ENCODE measurements around the gene MAPK1.

MAPK1 gene

GRCh38 chr22:21800552-21801303 lies 66.7 kb downstream of the MAPK1 start (continued):
- no peak for TF ChIP-seq PRDM2 (tag by site-specific recombination; IDR thresholded peaks at IDR 0.05; ENCODE audit: borderline replicate concordance)
- no peak for TF ChIP-seq ZBTB1 (tag by site-specific recombination; IDR thresholded peaks at IDR 0.05)
- no peak for TF ChIP-seq ZBTB20 (tag by site-specific recombination; IDR thresholded peaks at IDR 0.05)
- no peak for TF ChIP-seq ZNF692 (tag by site-specific recombination; IDR thresholded peaks at IDR 0.05)

GRCh38 chr22:21797444-21798221 lies 69.8 kb downstream of the MAPK1 start:
- no peak for TF ChIP-seq SETDB1 (IDR thresholded peaks at IDR 0.05; ENCODE audit: insufficient read length, low read length)
- Histone ChIP-seq H3K4me1 (ENCODE audit: control insufficient read depth, insufficient read depth, low read length) (no peaks in the 10 kb centered on the region), H3K4me3 (ENCODE audit: low read depth, low read length) (no peak overlapping the region), H3K27ac (ENCODE audit: extremely low read depth, low read depth, low read length) (no peak overlapping the region), H3K36me3 (ENCODE audit: control insufficient read depth in 2 of 2, insufficient read depth in 1 of 2, low read length in 2 of 2) (peaks cover 4 to 71% of the 10 kb centered on the region in 2 experiments; a peak in 2 of 3 replicates), H3K9me3 (ENCODE audit: control insufficient read depth, insufficient read depth, low read depth, low read length) (no peaks in the 10 kb centered on the region)
- ChIA-PET CTCF (interaction anchor here (1.0 kb wide), 1 partner anchor 79 kb away, joined by 3 read pairs; no protein-coding TSS in a partner anchor), POLR2A (no interaction called here)

- TF ChIP-seq ZNF174 (tag by site-specific recombination; IDR thresholded peaks at IDR 0.05) (no peak), SCRT1 (tag by site-specific recombination; IDR thresholded peaks at IDR 0.05; ENCODE audit: borderline replicate concordance) (0 out of 2 replicates have a peak, but pooled peaks have one; percentile 40), SCRT2 (tag by site-specific recombination; IDR thresholded peaks at IDR 0.05) (peak; percentile 39; the same call in 1 of the 2 replicates)
- Histone ChIP-seq H3K27ac (ENCODE audit: extremely low read depth, low read depth, low read length) (no peak overlapping the region), H3K9me3 (ENCODE audit: control insufficient read depth, insufficient read depth, low read depth, low read length) (no peaks in the 10 kb centered on the region), H3K4me1 (ENCODE audit: control insufficient read depth, insufficient read depth, low read length) (no peaks in the 10 kb centered on the region), H3K4me3 (ENCODE audit: low read depth, low read length) (no peak overlapping the region), H3K36me3 (ENCODE audit: control insufficient read depth in 2 of 2, insufficient read depth in 1 of 2, low read length in 2 of 2) (peaks cover 4 to 69% of the 10 kb centered on the region in 2 experiments; a peak in 2 of 3 replicates)
- POLR2A ChIA-PET = no interaction called here
- CTCF ChIA-PET = interaction anchor here (0.6 kb wide), 1 partner anchor 11 kb away, joined by 4 read pairs; no protein-coding TSS in a partner anchor
Observed at GRCh38 chr22:21796863-21797262, 70.6 kb downstream of the MAPK1 start.

GRCh38 chr22:21796231-21796630 lies 71.2 kb downstream of the MAPK1 start:
- H3K4me1 ChIP-seq (ENCODE audit: control insufficient read depth, insufficient read depth, low read length) = no peaks in the 10 kb centered on the region
- no peak overlapping the region for H3K4me3 ChIP-seq (ENCODE audit: low read depth, low read length)
- no peaks in the 10 kb centered on the region for H3K9me3 ChIP-seq (ENCODE audit: control insufficient read depth, insufficient read depth, low read depth, low read length)
- H3K36me3 ChIP-seq (ENCODE audit: control insufficient read depth in 2 of 2, insufficient read depth in 1 of 2, low read length in 2 of 2) = peaks cover 4 to 70% of the 10 kb centered on the region in 2 experiments; a peak in 2 of 3 replicates
- H3K27ac ChIP-seq (ENCODE audit: extremely low read depth, low read depth, low read length) = no peak overlapping the region
- ChIA-PET CTCF (interaction anchor here (0.6 to 0.7 kb wide), 3 partner anchors 10 to 215 kb away, joined by 3 to 5 read pairs (median 4); no protein-coding TSS in a partner anchor), POLR2A (no interaction called here)
- TF ChIP-seq MEIS1 (CRISPR knock-in tag; IDR thresholded peaks at IDR 0.05; ENCODE audit: borderline replicate concordance) (no peak), ZNF76 (tag by site-specific recombination; IDR thresholded peaks at IDR 0.05; ENCODE audit: borderline replicate concordance, low read depth) (no peak), ZNF658 (tag by site-specific recombination; IDR thresholded peaks at IDR 0.05) (no peak), ZBTB17 (tag by site-specific recombination; IDR thresholded peaks at IDR 0.05) (no peak), PRDM1 (tag by site-specific recombination; IDR thresholded peaks at IDR 0.05) (no peak)
- TF ChIP-seq, protein P1, sequence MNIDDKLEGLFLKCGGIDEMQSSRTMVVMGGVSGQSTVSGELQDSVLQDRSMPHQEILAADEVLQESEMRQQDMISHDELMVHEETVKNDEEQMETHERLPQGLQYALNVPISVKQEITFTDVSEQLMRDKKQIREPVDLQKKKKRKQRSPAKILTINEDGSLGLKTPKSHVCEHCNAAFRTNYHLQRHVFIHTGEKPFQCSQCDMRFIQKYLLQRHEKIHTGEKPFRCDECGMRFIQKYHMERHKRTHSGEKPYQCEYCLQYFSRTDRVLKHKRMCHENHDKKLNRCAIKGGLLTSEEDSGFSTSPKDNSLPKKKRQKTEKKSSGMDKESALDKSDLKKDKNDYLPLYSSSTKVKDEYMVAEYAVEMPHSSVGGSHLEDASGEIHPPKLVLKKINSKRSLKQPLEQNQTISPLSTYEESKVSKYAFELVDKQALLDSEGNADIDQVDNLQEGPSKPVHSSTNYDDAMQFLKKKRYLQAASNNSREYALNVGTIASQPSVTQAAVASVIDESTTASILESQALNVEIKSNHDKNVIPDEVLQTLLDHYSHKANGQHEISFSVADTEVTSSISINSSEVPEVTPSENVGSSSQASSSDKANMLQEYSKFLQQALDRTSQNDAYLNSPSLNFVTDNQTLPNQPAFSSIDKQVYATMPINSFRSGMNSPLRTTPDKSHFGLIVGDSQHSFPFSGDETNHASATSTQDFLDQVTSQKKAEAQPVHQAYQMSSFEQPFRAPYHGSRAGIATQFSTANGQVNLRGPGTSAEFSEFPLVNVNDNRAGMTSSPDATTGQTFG (tag by site-specific recombination; IDR thresholded peaks at IDR 0.05; ENCODE audit: borderline replicate concordance) = no peak
- TF ChIP-seq, protein P2, sequence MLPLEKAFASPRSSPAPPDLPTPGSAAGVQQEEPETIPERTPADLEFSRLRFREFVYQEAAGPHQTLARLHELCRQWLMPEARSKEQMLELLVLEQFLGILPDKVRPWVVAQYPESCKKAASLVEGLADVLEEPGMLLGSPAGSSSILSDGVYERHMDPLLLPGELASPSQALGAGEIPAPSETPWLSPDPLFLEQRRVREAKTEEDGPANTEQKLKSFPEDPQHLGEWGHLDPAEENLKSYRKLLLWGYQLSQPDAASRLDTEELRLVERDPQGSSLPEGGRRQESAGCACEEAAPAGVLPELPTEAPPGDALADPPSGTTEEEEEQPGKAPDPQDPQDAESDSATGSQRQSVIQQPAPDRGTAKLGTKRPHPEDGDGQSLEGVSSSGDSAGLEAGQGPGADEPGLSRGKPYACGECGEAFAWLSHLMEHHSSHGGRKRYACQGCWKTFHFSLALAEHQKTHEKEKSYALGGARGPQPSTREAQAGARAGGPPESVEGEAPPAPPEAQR (tag by site-specific recombination; IDR thresholded peaks at IDR 0.05) = no peak

Data from HEK293 (cell line).